Measurements from ENCODE around the gene PPP2R2C.

PPP2R2C gene

GRCh38 chr4:6296026-6296425 is 176.4 kb downstream of the PPP2R2C start:
- no peak overlapping the region for H3K4me3 ChIP-seq (ENCODE audit: low read depth, low read length)
- DNase-seq (ENCODE audit: low read depth): no peak
- no peak for TF ChIP-seq CTCF (IDR thresholded peaks at IDR 0.05; ENCODE audit: low read depth, low read length, missing control alignments)
- in situ Hi-C loops (cut with HindIII; ENCODE audit: low sequenced_read_pairs): no loop called here

- no peak for DNase-seq (ENCODE audit: low read depth)
- H3K4me3 ChIP-seq (ENCODE audit: low read depth, low read length): no peak overlapping the region
- in situ Hi-C loops (cut with HindIII; ENCODE audit: low sequenced_read_pairs): no loop called here
- TF ChIP-seq CTCF (IDR thresholded peaks at IDR 0.05; ENCODE audit: low read depth, low read length, missing control alignments): no peak
These were observed 176.9 kb downstream of the PPP2R2C start for GRCh38 chr4:6295495-6295894.

- in situ Hi-C loops (cut with HindIII; ENCODE audit: low sequenced_read_pairs): no loop called here
- TF ChIP-seq CTCF (IDR thresholded peaks at IDR 0.05; ENCODE audit: low read depth, low read length, missing control alignments): no peak
- DNase-seq (ENCODE audit: low read depth): no peak
- H3K4me3 ChIP-seq (ENCODE audit: low read depth, low read length): no peak overlapping the region
These were observed 177.6 kb downstream of the PPP2R2C start for GRCh38 chr4:6294705-6295421.

- in situ Hi-C loops (cut with HindIII; ENCODE audit: low sequenced_read_pairs): no loop called here
- DNase-seq (ENCODE audit: low read depth): no peak
- H3K4me3 ChIP-seq (ENCODE audit: low read depth, low read length): no peak overlapping the region
- TF ChIP-seq CTCF (IDR thresholded peaks at IDR 0.05; ENCODE audit: low read depth, low read length, missing control alignments): no peak
These were observed 178.8 kb downstream of the PPP2R2C start for GRCh38 chr4:6293661-6294060.

GRCh38 chr4:6293097-6293445 is 179.3 kb downstream of the PPP2R2C start:
- no peak for DNase-seq (ENCODE audit: low read depth)

DNA sequence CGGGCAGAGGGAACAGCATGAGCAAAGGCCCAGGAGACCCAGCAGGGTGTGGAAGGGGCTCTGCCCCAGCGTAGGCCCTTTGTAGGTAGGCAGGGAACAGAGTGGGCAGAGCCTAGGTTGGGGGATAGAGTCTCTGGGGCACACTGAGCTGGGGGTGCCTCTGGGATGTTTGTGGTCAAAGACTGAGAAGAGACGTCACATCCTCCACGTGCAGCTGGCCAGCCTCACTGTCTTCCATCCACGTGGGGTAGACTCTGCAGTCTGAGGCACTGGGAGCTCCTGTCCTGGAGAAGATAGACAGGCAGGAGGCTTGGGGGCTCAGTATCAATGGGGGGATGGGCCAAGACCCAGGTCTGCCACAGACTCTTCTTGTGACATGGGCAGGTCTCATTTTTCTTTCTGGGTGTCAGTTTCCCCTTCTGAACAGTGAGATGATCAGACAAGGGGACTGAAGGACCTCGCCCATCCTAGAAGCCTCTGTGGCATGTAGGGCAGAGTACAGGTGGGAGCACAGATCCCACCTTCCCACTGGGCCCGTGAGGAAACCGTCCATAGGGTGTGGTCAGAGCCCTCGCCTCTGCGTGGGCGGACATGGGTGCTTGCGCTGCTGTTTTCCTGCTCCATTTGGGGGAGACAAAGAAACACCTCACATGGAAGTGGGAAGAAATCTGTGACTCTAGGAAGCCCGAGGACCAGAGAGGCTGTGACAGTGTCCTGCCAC is 179.9 kb downstream of the PPP2R2C start:
- in situ Hi-C loops (cut with HindIII; ENCODE audit: low sequenced_read_pairs): no loop called here
- TF ChIP-seq CTCF (IDR thresholded peaks at IDR 0.05; ENCODE audit: low read depth, low read length, missing control alignments): no peak
- DNase-seq (ENCODE audit: low read depth): no peak
- no peak overlapping the region for H3K4me3 ChIP-seq (ENCODE audit: low read depth, low read length)

More at GRCh38 chr4:6293097-6293445, 179.3 kb downstream of the PPP2R2C start:
- in situ Hi-C loops (cut with HindIII; ENCODE audit: low sequenced_read_pairs): no loop called here
- no peak overlapping the region for H3K4me3 ChIP-seq (ENCODE audit: low read depth, low read length)
- no peak for TF ChIP-seq CTCF (IDR thresholded peaks at IDR 0.05; ENCODE audit: low read depth, low read length, missing control alignments)
